Fibroblast of skin of right biceps (primary cell): ENCODE measurements around the gene TNP1.

Source experiments
- DNase-seq: peaks from one replicate; pipeline ENCODE4 v3.0.0-alpha.2; 2013

Gene TNP1

DNA sequence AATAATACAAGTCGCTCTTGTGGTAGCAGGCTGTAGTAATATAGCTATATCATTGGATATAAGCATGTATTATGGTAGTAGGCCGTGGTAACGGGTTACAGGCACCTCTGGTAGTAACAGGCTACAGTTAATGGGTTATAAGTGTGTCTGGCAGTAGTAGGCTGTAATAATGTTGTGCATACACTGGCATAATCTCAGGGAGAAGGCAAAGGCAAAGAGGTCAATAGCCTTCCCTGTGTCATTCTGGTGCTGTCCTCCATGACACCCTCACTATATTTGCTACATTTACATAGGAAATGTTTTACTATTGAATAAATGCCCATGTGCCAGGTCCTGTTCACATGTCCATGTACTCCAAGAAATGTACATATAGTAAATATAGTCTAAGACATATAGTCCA, 12.8 kb upstream of the TNP1 start:
- DNase-seq, result no peak

DNA sequence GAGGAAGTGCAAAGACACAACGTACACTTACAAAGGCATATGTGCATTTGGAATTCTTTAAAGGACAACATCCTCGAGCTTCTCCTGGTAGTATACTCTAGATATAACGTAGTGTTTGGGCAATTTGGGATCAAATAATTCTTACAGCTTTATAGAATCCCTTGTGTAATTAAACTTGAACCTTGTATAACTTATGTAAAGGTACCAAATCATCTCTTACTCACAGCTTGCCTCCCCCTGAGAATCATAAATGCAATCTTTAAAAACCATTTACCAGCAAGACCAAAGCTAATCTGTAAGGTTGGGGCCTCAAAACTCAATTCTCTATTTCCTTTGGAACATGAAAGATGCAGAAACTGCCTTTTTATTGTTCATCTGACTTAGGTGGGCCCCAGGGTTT, 12.2 kb upstream of the TNP1 start:
- no peak for DNase-seq

DNA sequence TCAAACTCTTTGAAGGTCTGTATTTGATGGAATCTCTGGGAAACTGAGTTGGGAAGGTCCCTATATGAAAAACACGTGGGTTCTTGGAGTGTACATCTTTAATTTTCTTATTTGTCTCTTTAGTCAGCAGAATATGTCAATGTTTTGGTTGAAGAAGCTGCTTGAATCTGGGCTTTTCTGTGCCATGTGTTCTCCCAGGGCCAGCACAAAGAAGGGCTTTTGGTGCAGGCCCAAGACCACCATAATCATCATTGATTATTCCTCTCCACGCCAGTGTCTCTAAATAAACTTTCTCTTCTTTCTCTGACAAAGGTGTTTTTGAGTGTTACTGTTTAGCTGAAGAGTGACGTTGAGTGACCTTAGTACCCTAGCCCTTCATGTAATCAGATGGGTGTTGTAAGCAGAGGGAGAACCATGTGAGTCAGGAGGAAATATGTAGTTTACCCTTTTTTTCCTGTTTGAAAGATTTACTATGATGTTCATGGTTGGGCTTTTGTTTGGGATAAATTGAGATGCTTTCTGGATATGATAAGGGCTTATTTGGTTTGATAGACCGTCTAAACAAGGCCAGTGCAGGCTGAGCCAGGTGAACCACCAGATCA, 11.6 kb upstream of the TNP1 start:
- DNase-seq, result no peak

DNA sequence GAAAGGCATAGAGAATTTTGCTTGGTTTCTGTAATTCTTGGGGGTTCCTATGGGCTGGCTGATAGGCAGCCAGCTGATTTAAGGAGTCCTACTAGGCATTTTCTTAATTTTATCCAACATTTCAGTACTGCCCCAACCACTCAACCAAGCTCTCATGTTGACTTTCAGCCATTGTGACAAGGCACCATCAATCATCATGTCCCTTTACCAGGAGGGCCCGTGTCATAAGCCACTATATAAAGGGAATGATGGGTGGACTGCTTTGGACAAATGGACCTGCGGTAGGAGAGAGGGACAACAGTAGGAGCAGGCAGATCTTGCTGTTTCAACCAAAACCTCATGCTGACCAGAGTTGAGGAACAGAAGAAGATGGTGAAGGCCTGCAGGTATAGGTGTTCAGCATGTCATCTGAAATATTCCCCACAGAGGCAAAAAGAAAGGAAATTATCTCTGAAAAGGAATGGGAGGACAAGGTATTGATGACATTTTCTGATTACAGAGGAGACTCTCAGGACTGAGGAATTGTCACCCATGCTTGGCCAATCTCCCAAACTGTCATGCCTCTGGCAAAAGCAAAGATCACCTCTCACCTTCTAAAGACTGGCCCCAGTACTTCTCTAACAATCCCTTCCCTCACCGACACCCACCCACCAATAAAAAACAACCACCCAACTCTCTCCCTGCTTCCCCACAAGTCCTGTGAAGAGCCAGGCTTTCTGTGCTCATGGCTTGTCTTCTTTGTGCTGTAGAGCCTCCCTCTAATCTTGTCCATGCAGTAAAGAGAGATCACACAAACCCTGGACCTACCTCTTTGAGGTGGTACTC, 10.9 kb upstream of the TNP1 start:
- DNase-seq, result no peak

DNA sequence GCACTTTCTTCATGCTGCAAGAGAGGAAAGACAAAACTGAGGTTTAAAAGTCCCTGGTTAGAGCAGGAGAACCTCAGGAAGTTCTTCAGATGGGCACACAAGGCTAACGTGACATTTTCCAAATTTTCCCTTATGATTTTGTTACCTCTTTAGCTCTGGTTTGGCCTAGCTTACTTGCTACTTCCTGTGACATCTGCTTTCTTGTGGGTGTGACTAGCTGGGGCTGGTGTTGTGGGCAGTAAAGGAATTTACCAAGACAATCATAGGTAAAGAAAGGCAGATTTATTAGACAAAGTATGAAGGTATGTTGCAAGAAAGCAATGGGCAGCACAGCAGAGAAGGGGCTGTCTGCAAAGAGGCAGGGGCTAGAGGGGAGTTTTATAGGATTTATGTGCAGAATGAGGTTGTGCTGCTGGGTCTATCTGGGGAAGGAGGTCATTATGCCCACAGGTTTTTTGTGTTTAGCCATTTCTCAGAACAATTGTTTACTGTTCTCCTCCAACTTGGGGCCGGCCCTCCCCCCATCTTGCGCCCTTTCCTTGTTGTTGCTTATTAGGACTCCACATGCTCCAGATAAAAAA, 6.7 kb upstream of the TNP1 start:
- DNase-seq, result no peak

DNA sequence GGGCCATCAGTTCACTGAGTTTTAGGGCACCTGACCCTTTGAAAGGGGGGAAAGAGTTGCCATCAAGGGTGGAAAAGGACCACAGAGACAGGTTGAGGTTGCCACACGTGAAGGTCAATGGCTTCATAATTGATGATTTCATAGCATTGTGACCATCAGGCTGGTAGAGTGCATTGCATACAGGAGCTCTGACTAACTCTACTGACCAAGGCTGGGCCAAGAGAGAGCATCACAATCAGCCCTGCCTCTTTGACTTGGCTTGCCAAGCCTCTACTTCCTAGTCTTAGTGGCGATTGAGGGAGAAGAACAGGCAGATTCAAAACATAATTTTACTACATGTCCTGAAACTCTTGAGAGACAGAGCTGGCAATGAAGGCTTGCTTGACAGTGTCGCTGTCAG, 5.8 kb upstream of the TNP1 start:
- DNase-seq, result no peak

DNA sequence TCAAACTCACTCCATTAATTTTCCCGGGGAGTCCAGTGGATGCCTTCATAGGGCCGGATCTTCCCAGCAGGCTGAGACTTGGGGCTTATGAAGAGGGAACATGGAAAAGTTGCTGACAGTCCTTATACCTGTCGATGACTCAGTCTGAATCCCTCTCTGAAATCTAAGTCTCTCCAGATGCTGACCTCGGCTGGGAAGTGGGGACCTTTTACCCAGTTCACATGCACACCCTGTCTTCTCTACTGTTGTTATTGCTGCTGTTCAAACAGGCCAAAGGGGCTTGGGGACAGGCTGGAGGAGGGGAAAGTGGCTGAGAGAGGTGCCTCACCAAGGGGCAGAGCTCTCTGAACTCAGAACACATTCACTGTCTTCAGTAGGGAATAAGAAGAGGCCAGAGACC, 4.1 kb upstream of the TNP1 start:
- no peak for DNase-seq

DNA sequence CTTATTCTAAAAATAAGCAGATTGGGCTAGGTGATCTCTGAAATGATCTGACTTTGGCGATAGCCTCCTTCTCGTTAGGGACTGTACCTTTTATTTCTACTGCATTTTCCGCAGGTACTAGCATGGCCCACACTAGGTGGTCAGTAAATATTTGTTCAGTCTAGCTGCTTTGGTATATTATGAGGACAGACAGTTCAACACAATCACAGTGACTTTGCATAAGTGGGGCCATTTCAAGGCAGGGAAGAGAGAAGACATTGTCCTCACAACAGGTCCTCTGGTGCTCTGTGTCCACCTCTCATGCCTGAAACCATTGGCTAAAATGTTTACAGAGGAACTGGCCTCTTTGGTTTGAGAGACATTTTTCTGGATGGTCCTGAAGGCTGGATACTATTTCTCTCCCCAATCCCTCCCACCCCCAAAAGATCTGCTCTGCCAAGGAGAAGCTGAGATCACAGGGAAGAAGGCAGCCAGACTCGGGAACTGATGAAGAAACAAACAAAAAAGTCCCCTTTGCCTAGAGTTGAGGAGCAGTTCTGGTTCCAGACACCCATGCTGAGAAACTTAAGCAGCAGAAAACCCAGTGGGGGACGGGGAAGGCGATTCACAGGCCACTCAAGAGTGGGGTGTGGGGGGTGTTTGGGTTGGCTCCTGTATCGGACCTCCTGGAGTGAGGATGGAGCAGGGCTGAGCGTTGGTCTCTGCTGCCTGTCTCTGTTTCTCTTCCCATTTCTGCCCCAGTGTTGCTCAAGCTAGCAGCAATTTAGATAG, 2.9 kb upstream of the TNP1 start:
- no peak for DNase-seq

DNA sequence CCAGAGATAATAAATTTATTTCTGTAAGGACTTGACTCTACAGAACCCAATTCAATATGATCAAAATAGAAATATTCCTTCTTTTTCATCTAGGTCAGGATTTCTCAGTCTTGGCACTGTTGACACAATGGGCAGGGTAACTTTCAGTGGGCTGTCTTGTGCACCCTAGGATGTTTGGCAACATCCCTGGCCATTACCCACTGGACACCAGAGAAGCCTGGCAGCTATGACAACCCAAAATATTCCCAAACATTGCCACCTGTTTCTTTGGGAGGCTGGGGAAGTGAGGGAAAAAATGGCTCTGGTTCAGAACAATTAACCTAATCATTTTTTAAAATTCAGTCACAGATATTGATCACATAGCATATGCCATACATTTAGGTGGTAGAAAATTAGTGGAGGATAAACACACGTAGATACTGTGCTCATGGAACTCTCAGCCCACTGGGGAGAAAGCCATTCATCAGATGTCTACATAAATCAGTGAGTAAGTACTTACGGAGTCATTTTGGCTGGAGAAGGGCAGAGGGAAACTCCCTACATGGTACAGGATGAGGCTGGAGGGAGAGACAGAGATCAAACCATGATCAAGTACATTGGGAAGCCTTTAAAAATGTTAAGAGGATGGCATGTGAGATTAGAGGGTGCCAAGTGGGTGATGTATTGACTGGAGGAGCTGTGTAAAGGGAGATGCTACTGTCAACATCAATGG, 718 bp upstream of the TNP1 start:
- no peak for DNase-seq

DNA sequence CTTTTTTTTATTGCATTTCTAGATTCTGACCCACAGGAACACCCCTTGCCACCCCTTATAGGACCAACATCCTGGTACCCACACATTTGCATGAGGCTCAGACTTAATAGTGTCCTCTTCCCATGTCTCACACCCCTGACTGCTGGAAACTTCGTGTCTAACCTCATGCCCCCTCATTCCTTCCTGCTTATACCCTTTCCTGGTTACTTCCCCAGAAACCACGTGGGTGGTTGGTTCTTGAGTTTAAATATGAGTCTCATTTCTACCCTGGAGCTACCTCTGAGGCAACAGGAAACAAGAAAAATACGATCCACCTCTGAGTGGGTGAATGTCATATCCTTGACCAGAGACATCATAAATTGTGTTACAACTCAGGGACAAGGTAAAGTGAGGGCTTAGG, 1.6 kb downstream of the TNP1 start:
- peak; percentile 36 for DNase-seq

DNA sequence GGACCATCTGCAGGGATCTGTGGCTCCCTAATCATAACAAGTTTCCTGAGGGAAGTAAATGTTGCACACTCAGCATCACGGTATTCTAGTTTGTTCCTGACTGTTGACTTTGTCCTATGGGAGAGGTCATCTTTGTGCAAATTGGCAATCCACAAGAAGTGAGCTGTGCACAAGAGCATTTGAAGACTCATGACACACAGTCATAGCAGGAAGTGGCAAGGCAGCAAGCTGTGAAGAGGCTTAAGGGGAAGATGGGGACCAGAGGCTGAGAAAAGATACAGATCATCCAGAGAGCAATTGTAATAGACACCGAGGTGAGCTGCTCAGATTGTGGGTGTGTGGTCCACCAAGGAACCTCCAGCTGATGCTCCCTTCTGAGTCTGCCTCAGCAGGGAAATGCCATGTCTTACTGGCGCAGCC, 2.7 kb downstream of the TNP1 start:
- DNase-seq, result peak; percentile 84

DNA sequence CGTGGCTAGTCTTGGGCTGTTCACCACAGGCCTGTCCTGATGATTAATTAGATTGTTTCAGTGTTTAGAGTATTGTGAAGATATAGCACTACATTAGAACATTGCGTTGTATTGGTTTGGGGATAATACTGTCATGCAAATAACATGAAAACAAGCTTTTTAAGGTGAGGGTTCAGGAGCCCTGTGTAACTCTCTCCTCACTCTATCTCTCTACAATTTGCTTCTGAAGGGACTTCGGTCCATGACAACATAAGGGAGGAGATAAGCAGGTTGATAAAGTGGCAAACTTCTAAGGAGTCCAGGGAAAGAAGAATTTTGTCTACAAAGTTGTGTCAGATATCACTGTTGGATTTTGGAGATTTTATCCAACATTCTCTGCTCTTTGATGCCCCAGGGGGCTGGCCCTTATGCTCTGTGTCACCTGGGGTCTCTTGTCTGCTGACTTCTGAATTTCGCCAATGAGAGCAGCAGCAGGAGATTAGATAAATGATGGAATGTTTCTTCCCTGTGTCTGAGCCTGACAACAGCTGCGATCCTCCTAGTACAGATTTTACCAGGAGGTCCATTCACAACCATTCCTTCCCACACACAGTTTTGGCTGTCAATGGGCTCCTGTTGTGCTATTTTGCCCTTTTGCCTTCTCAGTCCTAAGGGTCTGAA, 3.3 kb downstream of the TNP1 start:
- no peak for DNase-seq

DNA sequence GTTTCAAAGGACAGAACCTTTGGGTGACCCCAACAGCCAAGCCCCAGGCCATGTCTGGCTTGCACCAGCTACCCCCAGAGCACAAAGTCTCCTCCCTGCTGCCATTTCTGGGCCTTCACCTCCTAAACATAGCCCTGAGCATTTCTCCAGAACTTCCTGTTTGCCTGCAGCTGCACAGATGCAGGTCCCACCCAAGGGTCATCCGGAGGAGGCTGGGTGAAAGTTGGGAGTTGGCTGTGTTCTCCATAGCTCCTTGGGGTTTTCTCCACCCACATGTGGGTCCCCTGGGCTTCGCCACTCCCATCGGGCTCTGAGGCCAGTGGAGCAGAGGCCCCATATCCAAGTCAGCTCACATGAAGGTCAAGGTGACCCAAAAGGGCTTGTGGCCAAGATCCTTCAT, 4.3 kb downstream of the TNP1 start:
- no peak for DNase-seq

DNA sequence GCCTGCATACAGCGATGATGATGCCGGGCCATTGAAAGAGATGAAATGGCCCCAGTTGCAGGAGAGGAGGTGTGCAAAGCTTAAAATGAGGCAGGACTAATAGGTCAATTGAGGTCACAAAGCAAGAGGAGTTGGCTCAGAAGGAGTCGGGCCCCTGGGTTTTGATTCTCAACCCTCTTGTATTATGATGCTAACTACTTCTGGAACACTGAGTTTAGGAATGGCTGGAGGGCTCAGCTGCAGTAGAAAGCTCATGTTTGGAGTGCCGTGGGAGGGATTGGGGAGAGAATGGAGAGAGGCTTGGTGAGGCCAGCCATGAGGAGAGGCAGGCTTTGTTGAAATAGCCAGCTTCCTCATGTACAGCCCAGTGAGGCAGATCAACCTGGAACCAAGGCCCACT, 4.8 kb downstream of the TNP1 start:
- DNase-seq, result no peak

DNA sequence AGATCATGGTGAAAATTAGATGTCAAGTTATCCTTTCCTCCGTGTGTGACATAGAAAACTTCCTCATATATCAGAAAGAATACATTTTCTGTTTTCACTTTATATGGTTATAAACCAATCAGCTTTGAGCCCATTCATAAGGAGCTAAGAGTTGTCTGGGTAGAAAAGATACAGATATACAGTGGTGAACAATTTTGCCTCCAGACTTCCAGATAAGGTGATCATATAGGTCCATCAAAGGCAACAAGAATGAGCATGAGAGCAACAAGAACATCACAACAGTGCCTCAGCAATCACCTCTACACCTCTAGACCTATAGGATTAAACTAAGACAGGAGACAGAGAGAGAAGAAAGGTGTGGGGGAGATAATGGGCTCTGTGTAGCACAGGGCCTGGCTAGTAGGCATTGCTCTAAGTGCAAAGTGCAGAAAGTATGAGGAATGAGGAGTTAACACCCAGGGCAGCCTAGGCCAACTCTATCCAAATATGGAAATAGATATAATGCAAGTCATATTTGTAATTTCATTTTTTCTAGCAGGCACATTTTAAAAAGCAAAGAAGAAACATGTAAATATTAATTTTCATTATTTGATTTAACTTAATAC, 8.3 kb downstream of the TNP1 start:
- DNase-seq, result no peak

DNA sequence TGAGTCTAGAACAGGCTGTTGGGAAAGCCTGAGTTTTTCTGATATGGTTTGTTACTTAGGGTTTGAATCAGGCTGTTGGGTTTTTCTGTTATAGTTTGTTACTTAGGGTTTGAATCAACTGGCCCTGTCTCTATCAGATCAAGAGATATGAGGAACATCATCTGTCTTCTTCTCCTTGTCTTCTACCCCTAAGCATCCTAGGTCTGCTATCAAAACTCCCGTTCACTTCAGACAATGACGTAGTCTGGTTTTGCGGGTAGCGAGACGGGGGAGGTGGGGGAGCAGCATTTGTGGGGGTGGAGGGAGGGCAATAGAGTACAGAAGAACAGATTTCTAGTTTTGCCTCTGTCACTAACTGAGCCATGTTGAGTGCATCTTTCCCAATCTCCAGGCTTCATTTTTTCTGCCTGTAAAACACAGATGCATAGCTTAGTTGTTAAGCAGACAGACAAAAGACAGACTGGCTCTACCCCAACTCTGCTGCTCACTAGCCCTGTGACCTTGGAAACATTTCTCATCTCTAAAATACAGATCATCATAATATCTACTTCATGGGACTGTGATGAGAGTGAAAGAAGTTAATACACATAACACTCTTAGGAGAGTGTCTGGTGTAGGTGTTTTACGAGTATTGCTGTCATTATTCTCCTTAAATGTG, 9.1 kb downstream of the TNP1 start:
- DNase-seq, result peak; percentile 16

DNA sequence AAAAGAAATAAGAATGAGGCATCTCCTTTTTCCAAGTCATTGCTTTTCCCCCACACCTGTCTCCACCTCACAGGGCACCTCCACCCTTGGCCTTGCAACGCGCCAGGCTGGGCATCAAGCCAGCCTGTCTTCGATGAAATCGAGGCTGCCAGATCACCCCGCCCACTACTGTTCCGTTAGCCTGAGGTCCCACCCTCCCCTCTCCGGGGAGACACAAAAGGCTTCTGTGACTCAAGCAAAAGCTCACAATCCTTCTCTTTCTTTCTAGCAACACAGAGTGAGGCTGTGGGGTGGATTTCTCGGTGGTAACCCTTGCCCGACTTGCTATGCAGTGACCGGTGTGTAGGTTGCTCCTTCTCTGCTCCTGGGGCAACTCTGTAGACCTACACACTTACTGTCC, 9.9 kb downstream of the TNP1 start:
- no peak for DNase-seq

DNA sequence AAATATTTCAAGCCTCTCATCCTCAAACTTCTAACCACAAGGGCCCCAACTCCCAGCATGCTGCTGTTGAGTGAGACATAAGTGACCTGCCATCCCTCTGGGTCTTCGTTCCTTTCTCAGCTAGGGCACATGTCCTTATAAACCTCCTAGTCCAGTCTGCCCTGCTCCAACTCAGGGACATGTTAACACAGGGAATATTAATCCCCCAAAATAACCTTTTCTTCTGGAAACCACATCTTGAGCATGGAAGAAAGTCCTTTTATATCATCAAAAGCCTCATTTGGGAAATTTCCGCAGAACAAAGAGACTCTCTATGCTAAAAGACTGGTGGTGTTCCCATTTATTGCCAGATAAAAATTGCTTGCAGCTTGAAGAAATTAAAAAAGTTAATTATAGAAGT, 14.4 kb downstream of the TNP1 start:
- no peak for DNase-seq

DNA sequence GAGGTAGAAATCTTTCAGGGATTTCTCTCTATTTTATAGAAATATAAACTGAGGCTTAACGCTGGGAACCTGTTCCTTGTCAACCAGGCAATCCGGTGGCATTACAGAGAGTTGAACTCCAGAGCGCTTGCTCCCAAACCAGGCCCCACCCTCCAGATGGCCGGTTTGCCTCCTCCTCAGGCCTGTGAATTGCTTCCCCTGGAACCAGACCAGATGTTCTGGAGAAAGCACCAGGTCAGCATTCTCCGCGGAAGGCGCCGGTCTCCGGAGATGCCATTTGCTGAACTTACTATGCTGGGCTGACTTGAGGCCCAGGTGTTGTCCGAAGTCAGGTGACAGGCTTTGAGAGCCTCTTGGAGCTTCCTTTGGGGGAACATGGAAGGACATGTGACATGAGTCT, 17.2 kb downstream of the TNP1 start:
- DNase-seq, result no peak

DNA sequence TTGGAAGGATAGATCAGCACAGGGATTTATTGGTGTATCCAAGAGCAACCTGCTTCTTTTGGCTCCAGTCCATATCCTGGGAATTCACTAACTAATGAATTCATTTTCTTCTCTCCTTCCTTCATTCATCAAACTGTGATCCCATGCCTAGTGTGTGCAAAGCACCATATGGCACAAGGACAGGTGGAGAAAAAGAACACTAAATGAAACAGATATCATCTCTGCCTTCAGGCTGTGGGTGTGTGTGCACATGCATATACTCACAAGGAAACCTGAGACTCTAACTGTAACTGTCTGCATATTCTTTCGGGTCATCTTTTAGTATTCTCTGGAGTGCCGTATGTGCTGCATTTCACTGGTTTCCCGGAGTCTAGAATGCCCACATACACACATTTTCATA, 20.2 kb downstream of the TNP1 start:
- DNase-seq, result no peak

DNA sequence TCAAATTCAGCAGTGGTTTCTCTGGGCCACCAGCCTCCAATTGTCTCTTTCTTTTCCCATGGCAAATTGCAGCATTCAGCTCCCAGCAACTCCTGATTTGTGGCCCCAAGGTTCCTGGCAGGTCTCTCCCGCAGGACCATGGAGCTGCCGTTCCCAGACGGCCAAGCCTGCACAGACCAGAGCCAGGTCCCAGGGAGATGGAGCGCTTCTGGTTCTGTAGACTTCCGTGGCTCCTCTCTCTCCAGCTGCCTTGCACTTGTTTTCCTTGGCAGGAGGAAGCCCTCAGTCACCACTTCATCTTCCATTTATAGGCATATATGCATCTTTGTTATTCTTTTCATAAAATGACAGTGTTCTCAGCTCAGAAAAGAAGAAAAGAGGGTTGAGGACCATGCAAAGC, 21.7 kb downstream of the TNP1 start:
- DNase-seq, result peak; percentile 44

DNA sequence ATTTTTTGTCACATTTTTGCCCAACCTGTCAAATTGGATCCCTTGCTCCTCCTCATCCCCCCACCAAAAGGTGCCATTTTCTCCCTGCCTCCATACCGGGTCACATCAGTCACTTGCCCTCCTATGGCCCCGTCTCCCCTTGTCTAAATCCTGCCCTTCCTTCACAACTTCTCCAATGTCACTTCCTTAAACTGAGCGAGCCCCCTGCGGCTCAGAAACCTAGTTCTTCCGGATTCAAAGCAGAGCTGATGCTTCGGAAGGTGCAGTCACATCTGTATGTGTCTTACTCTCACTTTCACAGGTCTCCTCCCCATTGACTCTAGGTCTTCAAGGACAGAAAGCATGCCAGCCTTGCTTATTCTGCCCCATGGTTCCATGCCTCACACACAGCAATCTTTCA, 22.1 kb downstream of the TNP1 start:
- DNase-seq, result no peak
